Erythroblast (primary cell): ENCODE measurements around the gene GPC5.

Experiments
- DNase-seq, 2 experiments: peaks; one replicate each; lab custom pipeline; 2025; lab: John Stamatoyannopoulos, UW
- GATA1 ChIP-seq: IDR thresholded peaks from 2 replicates; pipeline ENCODE4 v1.6.1; 2011; ENCODE audit warnings: low read depth, mild to moderate bottlenecking, control low read depth, low read length, moderate library complexity
- POLR2A ChIP-seq: IDR thresholded peaks from 2 replicates; pipeline ENCODE4 v1.6.1; 2011; ENCODE audit warnings: mild to moderate bottlenecking, low read length

GPC5 gene

GRCh38 chr13:91721413-91721812, 323.0 kb downstream of the GPC5 start:
- TF ChIP-seq GATA1 (no peak), POLR2A (no peak)
- DNase-seq, result no peak

- DNase-seq, result peak; percentile 2 to 32
These were observed 324.0 kb downstream of the GPC5 start for GRCh38 chr13:91722267-91722884.

GRCh38 chr13:91724591-91724990, 326.2 kb downstream of the GPC5 start:
- TF ChIP-seq GATA1 (no peak), POLR2A (no peak)
- DNase-seq, result no peak

More at GRCh38 chr13:91722267-91722884, 324.0 kb downstream of the GPC5 start:
- no peak for TF ChIP-seq POLR2A
- TF ChIP-seq GATA1, result no peak

GRCh38 chr13:91725646-91726045, 327.2 kb downstream of the GPC5 start:
- TF ChIP-seq POLR2A (no peak), GATA1 (no peak)
- no peak for DNase-seq

GRCh38 chr13:91726671-91727070, 328.2 kb downstream of the GPC5 start:
- no peak for DNase-seq
- no peak for TF ChIP-seq GATA1
- no peak for TF ChIP-seq POLR2A

GRCh38 chr13:91729859-91730258, 331.4 kb downstream of the GPC5 start:
- TF ChIP-seq POLR2A, result no peak
- TF ChIP-seq GATA1, result no peak
- no peak for DNase-seq

GRCh38 chr13:91739751-91740150, 341.3 kb downstream of the GPC5 start:
- DNase-seq, result no peak
- TF ChIP-seq POLR2A (no peak), GATA1 (no peak)

GRCh38 chr13:91740756-91741155, 342.3 kb downstream of the GPC5 start:
- no peak for TF ChIP-seq POLR2A
- no peak for TF ChIP-seq GATA1
- DNase-seq, result no peak

GRCh38 chr13:91741925-91742324, 343.5 kb downstream of the GPC5 start:
- DNase-seq, result no peak
- no peak for TF ChIP-seq GATA1
- TF ChIP-seq POLR2A, result no peak

GRCh38 chr13:91744284-91744683, 345.9 kb downstream of the GPC5 start:
- no peak for TF ChIP-seq POLR2A
- TF ChIP-seq GATA1, result no peak
- no peak for DNase-seq

GRCh38 chr13:91745967-91746366, 347.5 kb downstream of the GPC5 start:
- no peak for TF ChIP-seq GATA1
- TF ChIP-seq POLR2A, result no peak
- no peak for DNase-seq

- TF ChIP-seq POLR2A, result no peak
- TF ChIP-seq GATA1, result no peak
- DNase-seq, result no peak
These were observed 348.8 kb downstream of the GPC5 start for GRCh38 chr13:91747186-91747585.

GRCh38 chr13:91748416-91749089, 350.1 kb downstream of the GPC5 start:
- no peak for TF ChIP-seq POLR2A
- no peak for TF ChIP-seq GATA1
- no peak for DNase-seq

- no peak for DNase-seq
- TF ChIP-seq POLR2A, result no peak
- TF ChIP-seq GATA1, result no peak
These were observed 360.3 kb downstream of the GPC5 start for GRCh38 chr13:91758724-91759123.

GRCh38 chr13:91762957-91763356, 364.5 kb downstream of the GPC5 start:
- DNase-seq, result no peak
- TF ChIP-seq POLR2A (no peak), GATA1 (no peak)
